Mesendoderm (in vitro differentiated cells): Measurements from ENCODE around the gene APOL1.

Source experiments
- DNase-seq: peaks from one replicate; pipeline ENCODE4 v3.0.0; 2013
- H2AK5ac ChIP-seq: 2 replicates; pipeline ENCODE4 v1.6.1; 2013; ENCODE audit warnings: low read length, inconsistent platforms
- H2BK120ac ChIP-seq: 2 replicates; pipeline ENCODE4 v1.6.1; 2013; ENCODE audit warnings: low read depth, mild to moderate bottlenecking, low read length, moderate library complexity, mixed read lengths
- H2BK15ac ChIP-seq: replicated peaks from 2 replicates; pipeline ENCODE4 v1.6.1; 2013; ENCODE audit warnings: low read depth, mild to moderate bottlenecking, moderate library complexity
- H2BK5ac ChIP-seq: 2 replicates; pipeline ENCODE4 v1.6.1; 2013; ENCODE audit warnings: low read length, inconsistent platforms
- H3K18ac ChIP-seq: 2 replicates; pipeline ENCODE4 v1.6.1; 2013; ENCODE audit warnings: mild to moderate bottlenecking, low read length, mixed read lengths
- H3K23ac ChIP-seq: one replicate; pipeline ENCODE4 v1.6.1; 2013; ENCODE audit warnings: low read length
- H3K27ac ChIP-seq: 2 replicates; pipeline ENCODE4 v1.5.1; 2013; ENCODE audit warnings: low read depth, mild to moderate bottlenecking, inconsistent platforms, low read length, moderate library complexity
- H3K27me3 ChIP-seq: 2 replicates; pipeline ENCODE4 v1.6.1; 2013; ENCODE audit warnings: low read length, control low read depth, mild to moderate bottlenecking, inconsistent platforms; ENCODE audit not compliant: insufficient read depth, poor library complexity
- H3K36me3 ChIP-seq: 2 replicates; pipeline ENCODE4 v1.6.1; 2013; ENCODE audit warnings: low read length, inconsistent platforms; ENCODE audit not compliant: control insufficient read depth, insufficient read depth
- H3K4ac ChIP-seq: one replicate; pipeline ENCODE4 v1.6.1; 2013; ENCODE audit warnings: low read depth, mild to moderate bottlenecking, low read length, moderate library complexity
- H3K4me1 ChIP-seq: 2 replicates; pipeline ENCODE4 v1.6.1; 2013; ENCODE audit warnings: low read depth, low read length, inconsistent platforms; ENCODE audit not compliant: control insufficient read depth
- H3K4me2 ChIP-seq: 2 replicates; pipeline ENCODE4 v1.6.1; 2013; ENCODE audit warnings: low read length
- H3K4me3 ChIP-seq: 2 replicates; pipeline ENCODE4 v1.5.1; 2013; ENCODE audit warnings: mild to moderate bottlenecking, low read length
- H3K56ac ChIP-seq: one replicate; pipeline ENCODE4 v1.6.1; 2013; ENCODE audit warnings: low read length
- H3K79me1 ChIP-seq: 2 replicates; pipeline ENCODE4 v1.6.1; 2013; ENCODE audit warnings: low read length, inconsistent platforms
- H3K79me2 ChIP-seq: 2 replicates; pipeline ENCODE4 v1.6.1; 2013; ENCODE audit warnings: mild to moderate bottlenecking, low read length; ENCODE audit not compliant: control insufficient read depth, insufficient read depth
- H3K9ac ChIP-seq: 2 replicates; pipeline ENCODE4 v1.6.1; 2013; ENCODE audit warnings: low read length, inconsistent platforms
- H4K5ac ChIP-seq: one replicate; pipeline ENCODE4 v1.6.1; 2013; ENCODE audit warnings: low read length
- H4K8ac ChIP-seq: one replicate; pipeline ENCODE4 v1.6.1; 2013; ENCODE audit warnings: low read depth, mild to moderate bottlenecking, control low read depth, low read length, moderate library complexity
- WGBS: extraction: QIAGEN DNeasy Blood & Tissue Kit; methylation state at CpG from one replicate; pipeline ENCODE4 v1.1.7; 2013; ENCODE audit warnings: low lambda C conversion rate, missing lambda C conversion rate; ENCODE audit not compliant: insufficient coverage; ENCODE audit errors: extremely low coverage; 5-methylcytosine and 5-hydroxymethylcytosine counted together

Gene APOL1

DNA sequence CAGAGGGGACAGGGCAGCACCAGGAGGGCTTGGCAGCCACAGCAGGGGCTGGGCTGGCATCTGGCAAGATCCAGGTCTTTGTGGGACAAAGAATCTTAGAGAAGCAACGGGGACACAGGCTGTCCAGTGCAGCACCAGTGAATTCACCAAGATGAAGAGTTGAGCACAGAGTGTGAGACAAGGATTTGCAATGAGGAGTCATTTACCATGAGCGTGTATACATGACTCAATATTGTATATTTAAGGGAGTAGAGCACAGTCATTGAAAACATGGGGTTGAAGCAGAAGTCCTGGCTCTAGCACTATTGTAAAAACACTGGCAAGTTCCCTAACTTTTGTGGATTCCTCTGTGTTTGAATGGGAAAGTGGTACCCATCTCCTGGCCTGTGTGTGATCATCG lies 3.5 kb downstream of the APOL1 start:
- Histone ChIP-seq H3K36me3 (no peaks in the 10 kb centered on the region), H4K5ac (no peak overlapping the region), H3K4me2 (no peak overlapping the region), H3K18ac (no peak overlapping the region), H3K23ac (no peak overlapping the region), H3K79me1 (no peaks in the 10 kb centered on the region), H3K4me1 (peaks cover 11% of the 10 kb centered on the region), H3K56ac (no peak overlapping the region), H2BK15ac (no peak overlapping the region), H2AK5ac (no peak overlapping the region), H4K8ac (no peak overlapping the region), H3K9ac (no peak overlapping the region), H2BK120ac (no peak overlapping the region), H3K4me3 (no peak overlapping the region), H3K27ac (no peak overlapping the region), H3K4ac (no peak overlapping the region), H3K79me2 (no peaks in the 10 kb centered on the region), H3K27me3 (no peaks in the 10 kb centered on the region), H2BK5ac (no peak overlapping the region)
- WGBS: no CpG with 5 or more reads among the region's 3 CpGs
- DNase-seq: no peak

DNA sequence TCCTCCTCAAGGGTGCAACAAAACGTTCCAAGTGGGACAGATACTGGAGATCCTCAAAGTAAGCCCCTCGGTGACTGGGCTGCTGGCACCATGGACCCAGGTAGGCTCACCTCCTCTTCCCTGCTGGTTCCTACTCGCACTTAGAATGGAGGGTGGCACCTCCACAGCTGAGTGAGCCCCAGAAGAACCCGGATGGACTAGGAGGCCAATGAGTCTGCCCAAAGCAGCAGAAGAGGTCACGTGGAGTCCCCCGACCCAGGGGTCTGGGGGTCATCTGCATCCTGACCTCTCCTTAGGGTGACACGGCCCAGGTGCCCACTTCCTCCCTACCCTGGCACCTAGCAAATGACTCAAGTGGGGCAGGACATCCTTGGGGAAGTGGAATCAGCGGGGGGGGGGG lies 4.4 kb downstream of the APOL1 start:
- Histone ChIP-seq H3K9ac (no peak overlapping the region), H3K36me3 (no peaks in the 10 kb centered on the region), H3K79me2 (no peaks in the 10 kb centered on the region), H3K18ac (no peak overlapping the region), H4K5ac (no peak overlapping the region), H4K8ac (no peak overlapping the region), H3K4ac (no peak overlapping the region), H2BK5ac (no peak overlapping the region), H3K79me1 (no peaks in the 10 kb centered on the region), H2BK15ac (no peak overlapping the region), H2BK120ac (no peak overlapping the region), H2AK5ac (no peak overlapping the region), H3K23ac (no peak overlapping the region), H3K27me3 (no peaks in the 10 kb centered on the region), H3K56ac (no peak overlapping the region), H3K4me1 (peaks cover 11% of the 10 kb centered on the region), H3K4me2 (no peak overlapping the region), H3K27ac (no peak overlapping the region), H3K4me3 (no peak overlapping the region)
- no CpG with 5 or more reads among the region's 8 CpGs for WGBS
- no peak for DNase-seq

DNA sequence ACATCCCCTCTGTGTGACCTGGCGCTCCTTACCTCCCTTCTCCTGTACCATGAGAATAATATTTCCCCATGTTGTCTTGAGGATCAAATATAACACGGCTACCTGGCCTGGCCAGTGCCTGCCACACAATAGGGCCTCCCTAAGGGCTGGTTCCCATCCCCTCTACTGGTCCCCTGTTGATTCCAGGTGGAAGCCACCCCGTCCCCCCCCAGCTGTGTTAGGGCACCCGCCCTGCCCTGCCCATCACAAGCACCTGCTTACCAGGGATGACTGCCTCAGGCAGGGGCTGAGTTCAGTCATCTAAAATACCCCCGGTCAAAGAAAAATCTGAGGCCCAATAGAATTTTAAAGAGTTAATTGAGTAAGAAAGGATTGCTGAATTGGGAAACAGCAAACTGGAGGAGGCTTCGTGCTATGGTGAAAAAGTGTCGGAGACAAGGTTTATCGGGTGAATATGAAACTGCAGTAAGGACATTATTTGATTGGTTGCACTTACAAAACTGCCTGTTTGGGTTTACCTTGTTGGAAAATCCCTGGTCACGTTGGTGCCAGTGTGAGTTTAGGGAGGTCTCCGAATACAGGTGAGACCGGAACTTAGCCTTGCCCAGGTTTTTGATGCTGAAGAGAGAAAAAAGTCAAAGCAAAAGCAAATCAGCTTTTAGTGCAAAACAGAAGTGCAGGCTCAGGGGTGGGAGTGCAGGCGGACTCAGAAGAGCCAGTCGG lies 5.2 kb downstream of the APOL1 start:
- no peak overlapping the region for H2AK5ac ChIP-seq
- peak overlapping the region; percentile 9 for H3K18ac ChIP-seq
- no peak overlapping the region for H3K4me3 ChIP-seq
- no peak overlapping the region for H4K5ac ChIP-seq
- H3K4me2 ChIP-seq: no peak overlapping the region
- H4K8ac ChIP-seq: no peak overlapping the region
- no peaks in the 10 kb centered on the region for H3K27me3 ChIP-seq
- no peak overlapping the region for H3K9ac ChIP-seq
- no CpG with 5 or more reads among the region's 13 CpGs for WGBS
- DNase-seq: no peak
- H3K79me1 ChIP-seq: no peaks in the 10 kb centered on the region
- no peak overlapping the region for H2BK5ac ChIP-seq
- peak overlapping the region; percentile 72 for H3K4ac ChIP-seq
- H3K4me1 ChIP-seq: peaks cover 11% of the 10 kb centered on the region
- peak overlapping the region; percentile 1 for H3K27ac ChIP-seq
- no peak overlapping the region for H2BK120ac ChIP-seq
- H3K56ac ChIP-seq: peak overlapping the region; percentile 79
- H2BK15ac ChIP-seq: no peak overlapping the region
- H3K79me2 ChIP-seq: no peaks in the 10 kb centered on the region
- no peak overlapping the region for H3K23ac ChIP-seq
- no peaks in the 10 kb centered on the region for H3K36me3 ChIP-seq

DNA sequence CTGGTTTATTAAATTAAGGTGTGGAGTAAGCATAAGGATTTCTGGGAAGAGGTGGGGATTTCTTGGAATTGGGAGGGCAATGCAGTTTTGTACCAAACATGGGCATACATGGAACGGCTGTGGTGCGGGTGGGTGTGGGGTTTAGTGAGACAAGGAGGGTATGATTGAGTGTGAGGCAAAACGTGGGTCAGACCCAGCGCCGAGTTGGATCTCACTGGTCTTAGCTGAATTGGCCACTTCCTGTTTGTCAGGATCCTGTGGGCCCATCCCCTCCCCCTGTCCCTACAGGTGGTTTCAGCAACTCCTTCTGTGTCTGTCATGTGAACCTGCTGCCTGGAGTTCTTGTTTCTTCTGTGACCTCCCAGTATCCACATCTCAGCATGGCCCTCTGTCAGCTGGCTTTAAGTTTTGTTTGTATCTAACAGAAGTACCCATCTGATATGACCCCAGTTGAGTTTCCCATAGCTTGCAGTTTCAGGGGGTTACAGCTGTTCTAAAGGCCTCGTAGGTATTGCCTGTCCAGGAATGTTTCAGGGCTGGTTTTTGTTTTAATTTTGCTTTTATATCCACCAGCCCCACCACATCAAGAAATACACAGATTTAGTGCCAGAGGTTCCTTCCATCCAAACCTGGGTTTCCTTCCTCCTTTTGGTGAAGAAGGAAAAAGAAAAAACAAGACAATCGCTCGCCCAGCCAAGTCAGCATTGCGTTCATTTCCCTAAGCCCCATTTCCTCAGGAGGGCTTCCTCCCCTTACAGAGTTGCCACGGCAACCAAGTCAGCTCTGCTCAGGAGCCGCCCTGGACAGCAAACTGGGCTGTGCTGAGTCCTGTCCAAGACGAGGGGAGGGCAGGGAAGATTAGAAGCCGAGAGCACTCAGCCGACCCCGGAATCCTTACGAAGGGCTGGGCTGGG lies 6.0 kb downstream of the APOL1 start:
- peak; percentile 84 for DNase-seq
- Histone ChIP-seq H3K79me2 (no peaks in the 10 kb centered on the region), H2AK5ac (no peak overlapping the region), H4K8ac (no peak overlapping the region), H3K4me1 (peaks cover 11% of the 10 kb centered on the region), H3K18ac (peak overlapping the region; percentile 29), H3K27me3 (no peaks in the 10 kb centered on the region), H3K36me3 (no peaks in the 10 kb centered on the region), H3K23ac (no peak overlapping the region), H3K56ac (peak overlapping the region; percentile 79), H3K9ac (peak overlapping the region; percentile 50), H4K5ac (no peak overlapping the region), H3K79me1 (no peaks in the 10 kb centered on the region), H2BK120ac (no peak overlapping the region), H2BK5ac (no peak overlapping the region), H2BK15ac (no peak overlapping the region), H3K4me3 (no peak overlapping the region), H3K27ac (peak overlapping the region; percentile 15), H3K4ac (peak overlapping the region; percentile 72), H3K4me2 (peak overlapping the region; percentile 15)
- WGBS: no CpG with 5 or more reads among the region's 16 CpGs

DNA sequence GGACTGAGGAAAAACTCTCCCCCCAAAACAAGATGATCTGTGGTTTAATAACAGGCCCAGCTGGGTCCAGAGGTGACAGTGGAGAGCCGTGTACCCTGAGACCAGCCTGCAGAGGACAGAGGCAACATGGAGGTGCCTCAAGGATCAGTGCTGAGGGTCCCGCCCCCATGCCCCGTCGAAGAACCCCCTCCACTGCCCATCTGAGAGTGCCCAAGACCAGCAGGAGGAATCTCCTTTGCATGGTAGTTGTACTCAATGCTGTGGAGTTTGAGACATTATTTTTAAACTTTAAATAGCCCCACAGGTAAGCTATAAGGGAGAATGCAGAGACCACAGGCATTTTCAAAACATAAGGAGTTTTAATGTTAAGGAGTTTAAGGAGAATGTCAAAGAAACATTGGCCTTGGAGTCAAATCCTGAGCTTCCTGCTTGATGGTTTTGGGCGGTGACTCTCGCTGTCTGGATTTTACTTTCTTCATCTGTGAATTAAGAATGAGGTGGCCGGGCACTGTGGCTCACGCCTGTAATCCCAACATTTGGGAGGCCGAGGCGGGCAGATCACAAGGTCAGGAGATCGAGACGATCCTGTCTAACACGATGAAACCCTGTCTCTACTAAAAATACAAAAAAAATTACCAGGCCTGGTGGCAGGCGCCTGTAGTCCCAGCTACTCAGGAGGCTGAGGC lies 6.8 kb downstream of the APOL1 start:
- Histone ChIP-seq H4K5ac (no peak overlapping the region), H4K8ac (no peak overlapping the region), H3K27ac (no peak overlapping the region), H2AK5ac (no peak overlapping the region), H3K18ac (peak overlapping the region; percentile 29), H2BK15ac (no peak overlapping the region), H2BK120ac (no peak overlapping the region), H3K56ac (peak overlapping the region; percentile 74), H3K79me1 (no peaks in the 10 kb centered on the region), H3K4ac (no peak overlapping the region), H3K36me3 (no peaks in the 10 kb centered on the region), H3K4me2 (no peak overlapping the region), H3K9ac (peak overlapping the region; percentile 50), H3K23ac (no peak overlapping the region), H3K79me2 (no peaks in the 10 kb centered on the region), H3K4me3 (no peak overlapping the region), H3K4me1 (peaks cover 11% of the 10 kb centered on the region), H3K27me3 (no peaks in the 10 kb centered on the region), H2BK5ac (no peak overlapping the region)
- no CpG with 5 or more reads among the region's 14 CpGs for WGBS
- DNase-seq: peak; percentile 22
